Measurements from ENCODE around the gene MCC.

DNA sequence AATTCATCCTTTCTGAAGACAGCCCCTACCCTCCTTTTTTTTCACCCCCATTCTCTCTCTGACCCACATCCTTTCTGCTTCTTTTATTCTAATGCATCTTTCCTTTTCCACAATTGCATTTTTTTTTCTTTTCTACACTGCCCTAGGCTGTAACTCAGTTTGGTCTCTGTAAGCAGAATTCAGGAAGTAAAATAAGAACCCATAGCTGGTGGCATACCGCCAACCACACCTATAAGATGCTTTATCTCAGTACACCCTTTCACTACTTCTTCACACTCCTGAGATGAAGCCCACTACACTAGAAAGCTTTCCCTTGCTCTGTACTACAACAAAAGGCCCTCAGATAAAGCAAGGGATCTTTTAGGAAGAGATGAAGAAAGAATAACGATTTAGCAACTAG is 37.3 kb downstream of the MCC start:
- no peak for TF ChIP-seq ZNF274 (IDR thresholded peaks at IDR 0.05; ENCODE audit: low read depth, low read length)
- TF ChIP-seq YY1 (IDR thresholded peaks at IDR 0.05; ENCODE audit: insufficient read depth, insufficient read length) = no peak
